KMS-11 (cell line): ENCODE measurements around the gene SFT2D2.

Experiments used
- H2AFZ ChIP-seq: fragments of 200-600 bp; sonication (generic); 2 replicates; pipeline ENCODE4 v1.6.1; 2016; ENCODE audit warnings: antibody characterized with exemption, mixed run types, low read depth
- H3K27ac ChIP-seq: fragments of 200-600 bp; sonication (generic); 2 replicates; pipeline ENCODE4 v1.6.1; 2016; ENCODE audit warnings: mild to moderate bottlenecking, mixed run types
- H3K27me3 ChIP-seq: fragments of 200-600 bp; sonication (generic); 2 replicates; pipeline ENCODE4 v1.6.1; 2017; ENCODE audit warnings: mild to moderate bottlenecking, low read depth, mixed run types, moderate library complexity; ENCODE audit not compliant: insufficient read depth
- H3K36me3 ChIP-seq: fragments of 200-600 bp; sonication (generic); 2 replicates; pipeline ENCODE4 v1.6.1; 2017; ENCODE audit warnings: mild to moderate bottlenecking, mixed run types; ENCODE audit not compliant: insufficient read depth
- H3K4me1 ChIP-seq: fragments of 200-600 bp; sonication (generic); 2 replicates; pipeline ENCODE4 v1.6.1; 2016; ENCODE audit warnings: mild to moderate bottlenecking, low read depth, mixed run types; ENCODE audit not compliant: poor library complexity, severe bottlenecking
- H3K4me2 ChIP-seq: fragments of 200-600 bp; sonication (generic); 2 replicates; pipeline ENCODE4 v1.7.0; 2016; ENCODE audit warnings: mild to moderate bottlenecking, mixed run types
- H3K4me3 ChIP-seq: fragments of 200-600 bp; sonication (generic); IDR thresholded peaks from 2 replicates; pipeline ENCODE4 v1.6.1; 2017; ENCODE audit warnings: low read depth, low read length, mixed read lengths; ENCODE audit not compliant: insufficient read depth
- H3K79me2 ChIP-seq: fragments of 200-600 bp; sonication (generic); 2 replicates; pipeline ENCODE4 v1.6.1; 2016; ENCODE audit warnings: low read depth, mixed run types; ENCODE audit not compliant: insufficient read depth
- H3K9ac ChIP-seq: fragments of 200-600 bp; sonication (generic); 2 replicates; pipeline ENCODE4 v1.6.1; 2016; ENCODE audit warnings: mild to moderate bottlenecking, mixed run types
- H4K20me1 ChIP-seq: fragments of 200-600 bp; sonication (generic); 2 replicates; pipeline ENCODE4 v1.6.1; 2016; ENCODE audit warnings: mild to moderate bottlenecking, mixed run types; ENCODE audit not compliant: insufficient read depth
- CTCF ChIP-seq: fragments of 200-600 bp; sonication (generic); conservative IDR thresholded peaks from 2 replicates; pipeline ENCODE4 v1.6.1; 2017; ENCODE audit warnings: low read depth, mild to moderate bottlenecking, antibody characterized with exemption, low read length, moderate library complexity, mixed read lengths

The SFT2D2 gene

DNA sequence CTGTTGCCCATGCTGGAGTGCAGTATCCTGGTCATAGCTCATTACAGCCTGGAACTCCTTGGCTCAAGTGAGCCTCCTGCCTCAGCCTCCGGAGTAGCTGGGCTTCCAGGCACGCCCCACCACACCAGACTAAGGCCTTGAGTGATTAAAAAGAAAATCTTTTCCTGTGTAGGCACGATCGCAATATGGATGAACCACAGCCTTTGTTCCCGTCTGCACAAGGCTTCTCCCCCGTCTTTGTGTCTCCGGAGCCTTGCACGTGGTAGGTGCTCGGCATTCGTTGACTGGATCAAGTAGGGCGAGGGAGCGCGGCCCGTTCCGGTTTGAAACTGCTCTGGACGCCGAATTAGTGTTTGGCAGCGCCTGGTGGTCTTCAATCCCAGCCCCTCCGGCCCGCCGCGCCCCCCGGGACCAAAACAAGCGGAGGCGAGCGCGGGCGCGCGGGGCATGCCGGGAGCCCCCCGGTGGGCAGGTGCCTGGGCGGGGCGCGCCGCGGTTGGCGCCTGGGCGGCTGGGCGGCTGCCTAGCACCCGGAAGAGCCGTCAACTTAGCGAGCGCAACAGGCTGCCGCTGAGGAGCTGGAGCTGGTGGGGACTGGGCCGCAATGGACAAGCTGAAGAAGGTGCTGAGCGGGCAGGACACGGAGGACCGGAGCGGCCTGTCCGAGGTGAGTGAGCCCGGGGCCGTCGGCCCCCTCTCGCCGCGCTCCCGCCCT lies at the start of gene SFT2D2:
TSS of gene SFT2D2 (plus strand) at position 529 of the 715 bp plus-strand sequence. CDS start at position 605, 76 bp downstream.
- Histone ChIP-seq H3K27me3 (no peaks in the 10 kb centered on the region), H3K4me1 (peaks cover 40% of the 10 kb centered on the region), H3K27ac (peak within 1 kb of the TSS; percentile 85), H3K9ac (peak within 1 kb of the TSS; percentile 95), H3K36me3 (no peaks in the 10 kb centered on the region), H4K20me1 (peaks cover 8% of the 10 kb centered on the region; the same call in 1 of the 2 replicates), H3K79me2 (peaks cover 38% of the 10 kb centered on the region), H2AFZ (peak within 1 kb of the TSS; percentile 89), H3K4me2 (peak within 1 kb of the TSS; percentile 43), H3K4me3 (peak within 1 kb of the TSS; percentile 68)
- TF ChIP-seq CTCF = no peak

DNA sequence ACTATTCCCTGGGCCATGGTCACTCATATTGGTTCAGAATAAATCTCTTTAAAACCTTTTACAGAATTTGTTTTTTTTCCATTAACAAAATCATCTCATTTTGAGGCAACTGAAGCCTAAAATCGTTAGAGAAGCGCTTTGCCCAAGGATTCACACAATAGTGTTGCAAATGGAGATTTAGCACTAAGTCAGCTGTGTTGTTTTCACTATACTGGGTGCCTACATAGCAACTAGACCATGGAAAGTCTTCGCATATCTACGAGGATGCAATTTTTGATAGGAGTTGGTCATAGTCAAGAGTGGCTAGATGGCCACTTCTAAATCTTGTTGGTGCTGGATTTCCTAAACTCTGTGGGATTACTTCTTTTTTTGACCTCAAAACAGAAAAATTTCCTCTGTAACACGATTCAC lies 47.6 kb upstream of the SFT2D2 start:
- peak overlapping the region; percentile 54 for H3K4me2 ChIP-seq
- peak overlapping the region; percentile 73 for H3K27ac ChIP-seq
- TF ChIP-seq CTCF = no peak
- H3K27me3 ChIP-seq = no peaks in the 10 kb centered on the region
- H3K79me2 ChIP-seq = peaks cover 36% of the 10 kb centered on the region
- H3K4me3 ChIP-seq = no peak overlapping the region
- peaks cover 21% of the 10 kb centered on the region for H3K4me1 ChIP-seq
- H2AFZ ChIP-seq = peak overlapping the region; percentile 80
- H4K20me1 ChIP-seq = no peaks in the 10 kb centered on the region
- no peaks in the 10 kb centered on the region for H3K36me3 ChIP-seq
- peak overlapping the region; percentile 73; the same call in 1 of the 2 replicates for H3K9ac ChIP-seq

- Histone ChIP-seq H3K9ac (peak within 1 kb of the TSS; percentile 73), H3K27me3 (no peaks in the 10 kb centered on the region), H3K36me3 (no peaks in the 10 kb centered on the region), H3K79me2 (peaks cover 41% of the 10 kb centered on the region), H2AFZ (peak within 1 kb of the TSS; percentile 80), H3K4me1 (peaks cover 21% of the 10 kb centered on the region), H4K20me1 (no peaks in the 10 kb centered on the region), H3K4me2 (peak within 1 kb of the TSS; percentile 77), H3K4me3 (peak within 1 kb of the TSS; percentile 98), H3K27ac (peak within 1 kb of the TSS; percentile 73)
- TF ChIP-seq CTCF = peak; percentile 83
Observed at GRCh38 chr1:168178638-168179437, 47.0 kb upstream of the SFT2D2 start, which contains the start of gene TIPRL. TIPRL (plus strand) TSS chr1:168178962; CDS start chr1:168179078, 116 bp downstream.

DNA sequence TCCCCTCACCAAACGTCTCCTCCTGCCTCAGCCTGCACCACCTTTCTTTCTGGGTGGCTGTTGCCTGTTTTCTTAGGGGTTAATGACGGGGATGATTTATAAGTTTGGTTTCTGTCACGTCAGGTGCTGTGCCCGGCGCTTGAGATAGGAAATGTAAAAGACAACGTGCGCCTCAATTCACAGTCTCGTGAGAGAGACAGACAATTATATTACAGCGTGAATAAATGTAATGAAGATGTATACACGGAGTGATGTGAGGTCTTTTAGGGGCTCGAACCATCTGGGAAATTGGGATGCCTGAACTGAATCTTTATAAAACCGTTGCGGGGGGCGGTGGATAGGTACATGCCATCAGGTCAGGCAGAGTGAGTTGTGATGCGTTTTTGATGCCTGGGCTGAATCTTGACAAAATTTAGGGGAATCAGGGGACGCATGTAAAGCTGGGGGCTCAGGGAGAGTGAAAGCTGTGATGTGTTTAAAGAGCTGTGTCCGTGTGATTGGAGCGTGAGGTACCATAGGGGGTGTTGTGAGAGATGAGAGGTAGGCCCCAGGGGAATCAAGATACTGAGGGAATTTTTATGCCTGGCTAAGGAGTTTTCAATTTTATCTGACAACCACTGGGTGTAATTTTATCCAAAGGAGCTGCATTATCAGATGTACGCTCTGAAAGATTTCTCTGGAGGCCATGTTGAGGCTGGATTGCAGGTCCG lies 46.2 kb upstream of the SFT2D2 start:
- peak overlapping the region; percentile 77 for H3K4me2 ChIP-seq
- H3K27me3 ChIP-seq = no peaks in the 10 kb centered on the region
- peak overlapping the region; percentile 98 for H3K4me3 ChIP-seq
- H3K36me3 ChIP-seq = no peaks in the 10 kb centered on the region
- H2AFZ ChIP-seq = peak overlapping the region; percentile 80
- no peak for TF ChIP-seq CTCF
- peak overlapping the region; percentile 73 for H3K27ac ChIP-seq
- peaks cover 45% of the 10 kb centered on the region for H3K79me2 ChIP-seq
- no peaks in the 10 kb centered on the region for H4K20me1 ChIP-seq
- H3K9ac ChIP-seq = peak overlapping the region; percentile 73
- peaks cover 21% of the 10 kb centered on the region for H3K4me1 ChIP-seq
